ENCODE measurements around the gene ASB11.

DNA sequence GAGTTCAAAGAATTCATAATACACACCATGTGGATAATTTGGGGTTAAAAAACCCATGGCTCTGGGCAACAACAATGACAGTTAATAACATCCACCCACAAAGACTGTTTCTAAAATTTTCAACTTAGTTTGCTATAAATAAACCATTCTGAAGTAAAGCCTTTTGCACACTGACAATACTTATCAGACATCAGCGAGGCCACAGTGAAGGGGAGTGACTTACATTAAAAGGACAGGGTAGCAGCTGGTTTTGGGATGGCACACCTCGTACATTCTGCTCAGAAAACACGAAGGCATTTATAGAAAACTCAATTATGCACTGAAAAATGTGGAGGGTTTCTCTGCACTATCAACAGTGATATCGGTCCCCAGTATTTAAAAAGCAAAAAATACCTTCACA lies 4.9 kb upstream of the ASB11 start:
- TF ChIP-seq, protein P1, sequence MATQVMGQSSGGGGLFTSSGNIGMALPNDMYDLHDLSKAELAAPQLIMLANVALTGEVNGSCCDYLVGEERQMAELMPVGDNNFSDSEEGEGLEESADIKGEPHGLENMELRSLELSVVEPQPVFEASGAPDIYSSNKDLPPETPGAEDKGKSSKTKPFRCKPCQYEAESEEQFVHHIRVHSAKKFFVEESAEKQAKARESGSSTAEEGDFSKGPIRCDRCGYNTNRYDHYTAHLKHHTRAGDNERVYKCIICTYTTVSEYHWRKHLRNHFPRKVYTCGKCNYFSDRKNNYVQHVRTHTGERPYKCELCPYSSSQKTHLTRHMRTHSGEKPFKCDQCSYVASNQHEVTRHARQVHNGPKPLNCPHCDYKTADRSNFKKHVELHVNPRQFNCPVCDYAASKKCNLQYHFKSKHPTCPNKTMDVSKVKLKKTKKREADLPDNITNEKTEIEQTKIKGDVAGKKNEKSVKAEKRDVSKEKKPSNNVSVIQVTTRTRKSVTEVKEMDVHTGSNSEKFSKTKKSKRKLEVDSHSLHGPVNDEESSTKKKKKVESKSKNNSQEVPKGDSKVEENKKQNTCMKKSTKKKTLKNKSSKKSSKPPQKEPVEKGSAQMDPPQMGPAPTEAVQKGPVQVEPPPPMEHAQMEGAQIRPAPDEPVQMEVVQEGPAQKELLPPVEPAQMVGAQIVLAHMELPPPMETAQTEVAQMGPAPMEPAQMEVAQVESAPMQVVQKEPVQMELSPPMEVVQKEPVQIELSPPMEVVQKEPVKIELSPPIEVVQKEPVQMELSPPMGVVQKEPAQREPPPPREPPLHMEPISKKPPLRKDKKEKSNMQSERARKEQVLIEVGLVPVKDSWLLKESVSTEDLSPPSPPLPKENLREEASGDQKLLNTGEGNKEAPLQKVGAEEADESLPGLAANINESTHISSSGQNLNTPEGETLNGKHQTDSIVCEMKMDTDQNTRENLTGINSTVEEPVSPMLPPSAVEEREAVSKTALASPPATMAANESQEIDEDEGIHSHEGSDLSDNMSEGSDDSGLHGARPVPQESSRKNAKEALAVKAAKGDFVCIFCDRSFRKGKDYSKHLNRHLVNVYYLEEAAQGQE (IDR thresholded peaks at IDR 0.05; ENCODE audit: low read depth) = no peak
- TF ChIP-seq NFIC (IDR thresholded peaks at IDR 0.05) = no peak
- no peak for TF ChIP-seq YY1 (IDR thresholded peaks at IDR 0.05; ENCODE audit: low read depth)
- TF ChIP-seq EGR1 (IDR thresholded peaks at IDR 0.05) = no peak
- TF ChIP-seq TCF12 (IDR thresholded peaks at IDR 0.05; ENCODE audit: low read depth) = no peak
- TF ChIP-seq RAD21 (IDR thresholded peaks at IDR 0.05; ENCODE audit: low read depth) = no peak
- TF ChIP-seq CEBPB (IDR thresholded peaks at IDR 0.05) = no peak
- no peak for TF ChIP-seq EP300 (IDR thresholded peaks at IDR 0.05; ENCODE audit: borderline replicate concordance)

All from Ishikawa (cell line).